Medulla oblongata (tissue), 1 donor: Measurements from ENCODE around the gene TULP3.
"Not testable (repeated sequence)": the region's sequence is repeated elsewhere in the genome, so short reads cannot be mapped to it uniquely, and the experiment has no call there.

ENCODE experiments used
- DNase-seq: peaks from one replicate; pipeline ENCODE4 v3.0.0-alpha.2; 2015; ENCODE audit errors: extremely low spot score

The TULP3 gene, protein sequence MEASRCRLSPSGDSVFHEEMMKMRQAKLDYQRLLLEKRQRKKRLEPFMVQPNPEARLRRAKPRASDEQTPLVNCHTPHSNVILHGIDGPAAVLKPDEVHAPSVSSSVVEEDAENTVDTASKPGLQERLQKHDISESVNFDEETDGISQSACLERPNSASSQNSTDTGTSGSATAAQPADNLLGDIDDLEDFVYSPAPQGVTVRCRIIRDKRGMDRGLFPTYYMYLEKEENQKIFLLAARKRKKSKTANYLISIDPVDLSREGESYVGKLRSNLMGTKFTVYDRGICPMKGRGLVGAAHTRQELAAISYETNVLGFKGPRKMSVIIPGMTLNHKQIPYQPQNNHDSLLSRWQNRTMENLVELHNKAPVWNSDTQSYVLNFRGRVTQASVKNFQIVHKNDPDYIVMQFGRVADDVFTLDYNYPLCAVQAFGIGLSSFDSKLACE

DNA sequence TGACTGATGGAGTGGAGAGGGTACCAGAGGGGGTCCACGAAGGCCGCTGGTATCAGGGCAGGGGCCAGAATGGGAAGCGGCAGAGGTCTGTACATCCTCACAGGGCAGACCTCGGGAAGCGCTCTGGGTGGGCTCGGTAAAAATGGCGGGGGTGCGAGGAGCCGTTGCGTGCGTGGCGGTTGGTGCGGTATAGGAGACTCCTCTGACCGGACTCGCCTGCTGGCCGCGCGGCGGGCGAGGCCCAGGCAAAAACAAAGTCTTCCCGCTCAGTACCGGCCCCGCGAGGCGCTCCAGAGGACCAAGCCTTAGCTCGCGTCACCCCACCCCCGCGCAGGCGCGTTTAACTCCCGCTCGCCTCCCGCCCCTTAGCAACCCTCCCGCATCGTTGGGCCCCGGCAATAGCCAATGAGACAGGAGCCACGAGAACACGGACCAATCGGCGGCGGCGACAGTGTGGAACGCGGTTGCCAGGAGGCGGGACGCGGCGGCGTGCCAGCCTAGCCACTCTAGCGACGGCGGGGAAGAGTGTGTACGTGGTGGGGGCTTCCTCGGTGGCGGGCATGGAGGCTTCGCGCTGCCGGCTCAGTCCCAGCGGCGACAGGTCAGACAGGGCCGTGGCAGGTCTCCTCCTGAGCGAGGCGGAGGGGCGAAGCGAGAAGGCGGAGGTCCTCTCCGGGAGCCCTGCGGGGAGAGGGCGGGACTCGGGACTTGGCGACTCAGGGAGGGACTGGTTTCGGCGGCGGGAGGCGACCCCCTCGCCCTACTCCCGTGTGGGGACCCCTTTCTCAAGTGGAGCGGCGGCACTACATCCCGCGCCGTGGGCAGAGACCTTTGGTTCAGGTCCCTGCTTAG is at the start of gene TULP3:
Gene TULP3 (plus strand): TSS at position 504 of the 852 bp plus-strand sequence. CDS start 57 bp downstream, at position 561.
- DNase-seq = peak; percentile 99

DNA sequence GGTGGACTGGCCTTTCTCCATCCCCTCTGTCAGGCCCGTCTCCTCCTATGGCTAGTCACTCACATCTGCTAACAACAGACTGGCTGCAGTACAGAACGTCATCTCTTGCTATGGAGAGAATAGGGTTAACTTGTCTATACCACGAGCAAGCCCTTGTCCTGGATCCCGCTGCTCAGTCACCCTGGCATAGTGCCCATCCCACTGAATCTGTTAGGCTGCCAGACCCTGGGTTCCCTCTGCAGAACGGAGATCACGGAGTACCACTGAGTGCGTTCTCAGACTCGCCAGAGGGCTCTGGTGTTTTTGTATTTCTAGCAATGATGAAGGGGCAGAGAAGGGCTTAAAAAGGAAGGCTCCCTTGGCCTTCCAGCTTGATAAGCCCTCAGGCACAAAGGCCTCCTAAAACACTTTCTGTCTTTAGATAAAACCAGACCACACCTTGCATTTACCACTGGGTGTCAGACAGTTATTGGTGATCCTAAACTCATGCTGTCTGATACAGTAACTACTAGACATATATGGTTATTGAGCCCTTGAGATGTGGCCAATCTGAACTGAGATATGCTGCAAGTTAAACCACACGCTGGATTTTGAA is 49.5 kb upstream of the TULP3 start:
- no peak for DNase-seq

DNA sequence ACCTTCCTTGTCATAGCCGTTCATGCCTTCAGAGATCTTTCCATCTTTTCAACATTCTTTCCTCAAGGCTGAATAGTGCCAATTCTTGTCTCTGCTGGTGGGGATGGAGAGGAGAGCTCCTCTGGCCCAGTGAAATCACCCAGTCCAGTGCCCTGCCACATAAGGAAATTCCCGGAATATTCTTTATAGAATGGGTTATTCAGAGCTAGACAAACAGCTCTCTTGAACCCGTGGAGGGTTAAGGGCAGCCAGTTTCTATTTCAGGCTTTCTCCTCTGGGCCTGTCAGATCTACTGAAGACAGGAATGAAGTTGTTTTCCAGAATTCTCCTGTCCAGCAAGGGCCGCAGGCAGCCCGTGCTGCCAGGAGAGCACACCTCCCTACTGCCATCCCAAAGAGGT is 47.7 kb upstream of the TULP3 start:
- no peak for DNase-seq

DNA sequence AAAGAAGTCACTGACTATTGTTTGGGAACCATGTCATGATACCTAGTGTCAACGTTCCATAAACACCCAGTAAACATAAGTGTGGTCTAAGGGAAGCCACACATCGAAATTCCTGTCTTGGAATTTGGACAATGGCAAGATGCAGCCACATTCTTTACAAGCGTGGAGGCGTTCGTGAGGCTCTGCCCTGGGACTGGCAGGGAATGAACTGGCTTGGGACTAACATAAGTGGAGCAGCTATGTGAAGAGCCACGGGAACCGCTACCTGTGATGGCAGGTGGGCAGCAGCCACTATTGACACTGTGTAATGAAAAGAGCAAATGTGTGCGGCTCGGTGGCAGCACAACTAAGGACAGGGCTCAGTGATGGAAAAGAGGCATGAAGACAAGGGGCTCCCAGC is 45.9 kb upstream of the TULP3 start:
- DNase-seq = no peak

DNA sequence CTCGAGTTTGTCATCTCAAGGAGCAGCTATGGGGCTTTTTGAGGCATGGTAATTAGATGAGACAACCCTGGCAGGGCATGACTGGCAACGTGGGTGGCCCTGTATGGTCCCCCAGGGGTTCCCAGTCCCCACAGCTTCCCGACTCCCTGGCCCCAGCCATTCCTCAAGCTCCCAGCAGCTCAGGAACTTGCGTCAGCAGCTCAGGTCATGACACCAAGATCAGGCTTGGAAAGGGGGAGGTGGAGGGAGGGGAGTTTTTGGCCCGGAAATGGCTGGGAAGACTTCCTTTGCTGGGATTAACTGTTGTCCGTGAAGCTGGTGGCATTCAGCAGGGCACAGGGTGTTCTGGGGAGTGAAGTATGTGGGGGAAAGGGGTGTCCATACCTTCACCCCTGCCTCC is 45.4 kb upstream of the TULP3 start:
- no peak for DNase-seq

DNA sequence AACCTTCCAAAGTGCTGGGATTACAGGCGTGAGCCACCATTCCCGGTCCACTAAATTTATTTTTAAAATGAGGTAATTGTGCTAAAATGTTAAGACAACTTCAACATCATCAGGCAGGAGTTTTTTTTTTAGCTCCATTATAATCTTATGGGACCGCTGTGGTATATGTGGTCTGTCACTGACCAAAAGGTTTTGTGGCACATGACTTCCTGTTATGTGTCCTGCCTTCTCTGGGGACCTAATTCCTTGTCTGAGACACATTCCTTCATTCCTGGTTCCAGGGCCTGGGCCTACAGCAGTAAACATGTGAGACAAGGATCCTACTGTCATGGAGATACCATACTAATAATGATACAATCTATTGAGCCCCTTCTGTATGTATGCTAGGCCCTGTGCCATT is 38.8 kb upstream of the TULP3 start:
- no peak for DNase-seq

DNA sequence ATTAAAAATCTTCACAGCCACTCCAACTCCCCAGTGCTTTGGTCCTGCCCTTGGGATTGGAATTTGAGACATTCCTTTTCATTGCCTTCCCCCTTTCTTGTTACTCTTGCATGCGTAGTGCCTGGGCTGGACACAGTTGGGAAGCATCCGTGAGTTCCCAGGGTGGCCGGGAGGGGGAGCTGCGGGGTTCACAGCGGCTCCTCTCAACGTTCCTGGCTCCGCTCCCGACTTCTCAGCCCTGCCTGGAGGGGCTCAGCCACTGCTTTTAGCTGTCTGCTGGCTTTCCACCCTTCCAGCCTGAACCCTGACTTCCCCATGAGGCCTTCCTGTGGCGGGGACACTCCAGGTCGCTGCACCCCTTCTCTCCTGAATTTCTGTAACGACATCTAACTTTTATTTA is 37.1 kb upstream of the TULP3 start:
- DNase-seq = peak; percentile 84

DNA sequence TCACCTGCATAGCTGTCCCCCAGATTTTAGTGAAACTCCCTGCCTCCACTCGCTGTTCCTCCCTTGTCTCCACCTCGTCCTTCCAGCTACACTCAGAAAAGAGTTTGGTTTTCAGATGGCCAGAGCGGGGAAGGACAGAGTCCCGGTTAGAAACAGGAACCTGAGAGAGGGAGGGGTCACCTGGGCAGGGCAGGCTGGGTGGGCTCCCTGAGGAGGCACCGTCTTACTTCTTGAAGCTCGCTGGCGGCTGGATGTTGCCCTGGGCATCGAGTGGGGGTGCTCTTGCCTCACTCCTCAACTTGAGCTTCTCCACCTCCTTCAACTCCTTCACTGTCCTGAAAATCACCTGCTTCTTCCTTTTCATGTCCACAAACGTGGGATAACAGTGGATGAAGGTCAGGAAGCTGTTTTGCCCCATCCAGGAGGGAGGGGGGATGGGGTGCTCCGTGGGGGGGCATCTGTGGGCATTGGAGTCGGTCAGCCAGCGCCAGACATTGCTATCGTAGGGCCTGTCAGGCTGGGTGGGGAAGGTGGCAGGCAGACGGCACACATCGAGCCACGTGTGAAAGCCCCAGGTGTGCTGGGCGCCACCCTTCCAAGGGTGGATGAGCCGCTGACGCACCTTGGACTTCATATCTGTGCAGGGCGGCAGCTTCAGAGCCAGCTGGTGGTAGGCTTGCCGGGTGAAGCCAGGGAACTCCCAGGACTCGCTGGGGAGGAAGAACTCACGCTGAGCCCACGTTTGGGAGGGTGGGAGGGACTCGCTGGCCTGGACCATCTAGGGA is 35.8 kb upstream of the TULP3 start:
- no peak for DNase-seq

DNA sequence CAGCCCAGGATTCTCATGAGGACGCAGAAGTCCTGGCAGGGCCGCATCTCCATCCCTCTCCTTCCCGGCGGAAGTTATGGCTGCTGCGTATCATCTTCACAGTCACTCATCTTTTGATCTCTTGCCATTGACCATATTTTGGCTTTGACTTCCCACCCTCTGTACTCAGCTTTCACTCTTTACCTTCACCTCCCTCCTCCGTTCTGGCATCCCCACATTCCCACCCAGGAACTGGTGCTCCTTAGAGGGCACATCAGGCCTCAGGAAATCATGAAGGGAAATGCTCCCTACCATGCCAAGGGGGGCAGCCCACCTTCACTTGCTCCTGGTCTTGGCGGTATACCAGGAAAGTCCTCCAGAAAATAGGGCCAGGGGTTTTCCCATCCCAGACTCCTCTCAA is 35.1 kb upstream of the TULP3 start:
- DNase-seq = no peak

DNA sequence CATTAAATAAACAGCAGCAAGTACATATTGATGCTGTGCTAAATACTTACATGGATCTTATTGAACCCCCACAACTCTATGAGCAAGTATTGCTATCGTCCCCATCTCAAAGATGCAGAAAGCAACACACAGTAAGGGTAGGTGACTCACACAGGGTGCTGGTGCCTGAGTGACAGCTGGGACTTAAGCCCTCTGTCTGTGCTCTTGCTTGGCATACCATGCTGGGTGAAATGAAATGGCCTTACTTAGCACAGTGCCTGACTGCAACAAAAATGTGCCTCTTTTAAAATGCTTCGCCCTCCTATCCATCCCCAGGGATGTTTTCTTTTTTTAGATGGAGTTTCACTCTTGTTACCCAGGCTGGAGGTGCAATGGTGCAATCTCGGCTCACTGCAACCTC is 34.6 kb upstream of the TULP3 start:
- no peak for DNase-seq

DNA sequence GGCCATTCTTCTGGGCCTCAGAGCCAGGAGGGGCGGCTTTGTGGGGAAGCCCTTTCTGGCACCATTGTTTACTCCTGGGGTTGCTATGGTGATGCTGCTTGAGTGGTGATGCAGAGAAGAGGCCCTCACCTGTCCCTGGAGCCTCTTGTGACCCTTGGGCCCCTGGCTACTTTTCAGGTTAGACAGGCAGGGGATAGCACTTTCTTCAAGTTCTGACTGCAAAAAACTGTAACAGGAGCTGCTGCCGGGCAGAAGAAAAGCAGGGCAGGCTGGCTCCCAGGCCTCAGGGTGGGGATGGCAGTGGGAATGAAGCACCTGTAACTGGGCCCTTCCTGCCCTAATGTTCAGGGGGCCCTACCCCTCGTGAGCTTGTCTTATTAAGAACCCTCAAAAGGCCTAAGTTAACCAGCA is 33.7 kb upstream of the TULP3 start, which contains the start of gene TEX52:
Gene TEX52 (minus strand): TSS at position 19 of the 411 bp plus-strand sequence. CDS start 13 bp downstream, at position 6.
- no peak for DNase-seq

DNA sequence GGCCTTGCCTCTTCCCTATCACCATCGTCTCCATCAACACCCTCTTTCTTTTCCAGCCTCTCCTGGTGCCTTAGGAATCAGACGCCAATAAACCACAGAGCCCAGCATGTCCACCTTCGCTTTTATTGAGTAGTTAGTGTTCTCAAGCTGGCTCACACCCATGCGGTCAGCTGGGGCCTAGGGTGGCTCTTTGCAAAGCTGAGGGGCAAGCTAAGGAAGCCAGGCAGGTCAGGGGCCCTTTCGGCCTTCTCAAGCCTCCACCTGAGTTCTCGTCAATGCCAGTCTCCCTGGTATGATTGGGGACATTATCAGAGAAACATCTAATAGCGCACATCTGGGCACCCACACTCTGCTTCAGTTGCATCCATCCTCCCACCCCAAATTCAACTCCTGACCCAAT is 33.1 kb upstream of the TULP3 start:
- no peak for DNase-seq

DNA sequence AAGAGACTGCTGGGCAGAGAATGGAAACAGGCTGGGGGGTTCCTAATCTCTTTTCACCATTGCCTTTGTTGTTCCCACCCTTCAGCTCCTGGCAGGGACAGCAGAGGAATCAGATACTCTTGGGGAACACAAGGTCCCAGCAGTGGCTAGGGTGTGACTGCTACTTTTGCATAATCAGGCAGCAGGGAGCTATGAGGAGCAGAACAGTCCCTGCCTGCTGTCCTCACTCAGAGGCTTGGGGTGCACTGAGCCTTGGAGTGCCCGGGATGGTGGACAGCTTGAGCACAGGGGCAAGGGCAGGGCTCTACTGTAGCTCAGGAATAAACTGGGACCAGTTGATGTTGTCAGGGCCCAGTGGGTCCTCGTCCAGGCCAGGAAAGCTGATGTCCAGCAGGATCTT is 32.4 kb upstream of the TULP3 start:
- DNase-seq = no peak

DNA sequence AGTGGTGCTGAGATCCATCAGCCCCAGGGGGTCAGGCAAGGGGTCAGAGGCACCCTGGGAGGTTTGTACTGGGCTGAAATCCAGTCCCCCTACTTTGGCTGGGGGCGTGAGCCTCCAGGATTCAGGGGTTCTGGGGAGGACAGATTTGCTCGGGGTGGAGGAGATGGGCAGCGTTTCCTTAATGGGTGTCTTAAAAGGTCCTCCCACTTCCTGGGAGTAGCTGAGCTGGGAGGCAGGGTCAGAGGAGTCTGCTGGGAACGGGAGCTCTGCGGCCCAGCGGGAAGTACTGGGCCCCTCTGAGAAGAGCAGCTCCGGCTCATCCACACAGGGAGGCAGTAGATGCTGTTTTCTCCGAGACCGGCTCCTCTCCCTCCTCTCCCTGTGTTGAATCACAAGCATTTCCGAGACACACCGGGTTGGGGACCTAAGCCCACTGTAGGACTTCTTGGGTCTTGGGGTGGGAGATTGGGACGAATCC is 31.7 kb upstream of the TULP3 start:
- no peak for DNase-seq

DNA sequence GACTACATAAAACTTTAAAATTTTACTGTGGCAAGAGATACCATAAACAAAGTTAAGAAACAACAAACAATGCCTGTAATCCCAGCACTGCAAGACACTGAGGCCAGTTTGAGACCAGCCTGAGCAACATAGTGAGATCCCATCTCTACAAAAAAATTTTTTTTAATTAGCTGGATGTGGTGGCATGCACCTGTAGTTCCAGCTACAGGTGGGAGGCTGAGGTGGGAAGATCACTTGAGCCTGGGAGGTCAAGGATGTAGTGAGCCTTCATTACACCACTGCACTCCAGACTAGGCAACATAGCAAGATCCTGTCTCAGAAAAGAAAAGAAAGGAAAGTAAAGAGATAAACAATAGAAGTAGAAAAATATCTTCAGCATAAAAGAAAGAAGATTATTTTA is 30.5 kb upstream of the TULP3 start:
- DNase-seq = no peak

DNA sequence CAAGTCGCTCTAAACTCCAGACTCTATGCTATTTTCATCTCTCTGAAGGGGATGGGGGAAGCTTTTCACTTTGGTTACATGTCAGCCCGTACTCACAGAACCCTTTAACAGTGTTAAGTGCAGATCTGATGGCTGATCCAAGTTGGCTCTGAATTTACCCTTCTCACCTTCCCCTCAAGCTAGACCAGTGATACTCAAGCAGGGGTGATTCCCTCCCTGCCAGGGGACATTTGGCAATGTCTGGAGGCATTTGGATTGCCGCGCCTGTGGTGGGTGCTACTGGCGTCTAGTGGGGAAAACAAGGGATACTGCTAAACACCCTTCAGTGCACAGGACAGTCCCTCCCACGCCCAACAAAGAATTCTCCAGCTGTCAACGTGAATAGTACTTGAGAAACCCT is 27.8 kb upstream of the TULP3 start:
- no peak for DNase-seq

DNA sequence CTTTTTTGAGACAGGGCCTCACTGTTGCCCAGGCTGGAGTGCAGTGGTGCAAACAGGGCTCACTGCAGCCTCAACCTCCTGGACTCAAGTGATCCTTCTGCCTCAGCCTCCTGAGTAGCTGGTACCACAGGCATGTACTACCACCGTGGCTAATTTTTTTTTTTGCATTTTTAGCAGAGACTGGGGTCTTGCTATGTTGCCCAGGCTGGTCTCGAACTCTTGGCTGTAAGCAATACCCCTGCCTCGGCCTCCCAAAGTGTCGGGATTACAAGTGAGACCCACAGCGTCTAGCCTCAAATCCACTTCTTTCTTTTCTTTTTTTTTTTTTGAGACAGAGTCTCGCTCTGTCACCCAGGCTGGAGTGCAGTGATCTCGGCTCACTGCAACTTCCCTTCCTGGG is 27.3 kb upstream of the TULP3 start:
- not testable (repeated sequence) for DNase-seq

DNA sequence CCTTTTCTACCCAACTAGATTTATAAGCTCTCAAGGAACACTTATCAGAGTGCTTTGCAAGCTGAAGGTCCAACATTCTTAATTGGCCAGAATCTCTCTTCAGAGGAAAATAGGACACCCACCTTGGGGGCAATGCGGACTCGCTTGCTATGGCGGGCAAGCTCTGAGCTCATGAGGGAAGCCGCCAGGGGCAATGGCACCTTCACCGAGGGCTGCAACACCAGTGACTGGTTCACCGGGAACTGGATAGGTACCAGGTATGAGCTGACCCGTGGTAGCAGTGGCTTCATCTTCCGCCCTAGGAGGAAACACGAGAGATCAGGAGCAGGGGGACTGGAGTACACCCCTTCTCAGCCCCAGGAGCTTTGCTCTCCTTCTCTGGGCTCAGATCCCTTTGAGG is 26.5 kb upstream of the TULP3 start:
- no peak for DNase-seq

DNA sequence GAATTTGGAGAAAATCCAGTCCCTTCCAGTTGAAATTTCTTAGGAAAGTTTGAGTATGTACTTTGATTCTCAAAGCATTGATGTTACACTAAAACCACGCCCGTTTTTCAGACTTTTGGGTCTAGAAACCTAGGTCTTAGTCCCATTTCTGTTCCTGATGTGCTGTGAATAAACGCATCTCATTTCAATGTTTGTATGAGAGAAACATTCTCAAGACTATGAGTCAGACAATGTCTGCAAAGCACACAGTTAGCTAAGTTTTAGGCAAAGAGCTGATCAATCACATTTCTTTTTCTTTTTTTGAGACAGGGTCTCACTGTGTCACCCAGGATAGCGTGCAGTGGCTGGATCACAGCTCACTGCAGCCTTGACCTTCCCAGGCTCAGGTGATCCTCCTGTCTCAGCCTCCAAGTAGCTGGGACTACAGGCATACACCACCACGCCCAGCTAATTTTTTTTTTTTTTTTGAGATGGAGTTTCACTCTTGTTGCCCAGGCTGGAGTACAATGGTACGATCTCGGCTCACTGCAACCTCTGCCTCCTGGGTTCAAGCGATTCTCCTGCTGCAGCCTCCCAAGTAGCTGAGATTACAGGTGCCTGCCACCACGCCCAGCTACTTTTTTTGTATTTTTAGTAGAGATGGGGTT is 21.6 kb upstream of the TULP3 start:
- not testable (repeated sequence) for DNase-seq

DNA sequence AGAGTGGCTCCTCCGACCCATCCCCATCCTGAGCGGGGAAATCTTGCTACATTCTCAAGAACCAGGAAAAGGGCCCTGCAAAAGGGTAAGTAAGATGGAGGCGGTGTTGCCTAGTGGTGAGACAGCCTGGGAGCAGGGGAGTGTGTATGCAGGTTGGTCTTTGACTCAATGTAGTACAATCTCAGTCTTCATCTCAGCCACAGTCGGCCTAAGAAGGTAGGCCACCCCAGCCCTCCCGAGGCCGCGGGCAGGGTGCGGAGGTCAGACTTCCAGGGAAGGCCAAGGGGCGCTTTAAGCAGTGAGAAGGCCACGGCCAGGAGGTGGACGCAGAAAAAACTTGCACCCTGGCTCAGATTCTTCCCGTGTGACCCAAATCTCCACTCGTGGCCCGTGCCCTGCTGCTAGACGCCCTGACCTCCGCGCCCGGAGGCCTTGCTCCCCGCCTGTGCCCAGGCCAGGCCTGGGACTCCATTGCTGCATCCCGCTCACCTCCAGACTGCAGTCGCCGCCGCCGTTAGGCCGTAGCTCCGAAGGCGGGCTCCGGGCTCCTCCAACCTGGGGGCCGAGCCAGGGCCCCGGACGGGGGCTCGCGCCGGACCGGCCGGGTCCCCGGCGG is 14.2 kb upstream of the TULP3 start:
- no peak for DNase-seq
